SK-N-SH (cell line): ENCODE results near the gene LMF1. TPM values are rescaled to one million over a fixed set of nuclear protein-coding genes. Genes with fewer than 3 reads are reported as not detected.
"Not testable (repeated sequence)": the region's sequence is repeated elsewhere in the genome, so short reads cannot be mapped to it uniquely, and the experiment has no call there.

Source experiments
- CTCF ChIA-PET: fragments of 300-600, 350-600 bp; formaldehyde crosslinking; extraction: SDS; loops from one replicate; lab custom pipeline; 2021; lab: Yijun Ruan, JAX
- POLR2A ChIA-PET: fragments of 350-600 bp; sonication (Branson Sonifier 250); formaldehyde crosslinking; extraction: SDS; loops from one replicate; lab custom pipeline; 2020; ENCODE audit warnings: antibody characterized with exemption, inconsistent platforms; lab: Yijun Ruan, JAX
- DNase-seq: peaks from one replicate; pipeline ENCODE4 v3.0.0; 2012
- H2AFZ ChIP-seq: fragments of 200-600 bp; sonication (generic); 2 replicates; pipeline ENCODE4 v1.8.1; 2016; ENCODE audit warnings: antibody characterized with exemption, mild to moderate bottlenecking, low read depth
- H3F3A ChIP-seq: fragments of 200-600 bp; sonication (generic); replicated peaks from 2 replicates; pipeline ENCODE3; 2016; ENCODE audit warnings: antibody characterized with exemption, mild to moderate bottlenecking; ENCODE audit not compliant: insufficient read depth
- H3K27ac ChIP-seq, 2 experiments: fragments of 200-500 bp in 1 of 2; fragments of 200-600 bp in 1 of 2; sonication (Bioruptor generic) in 1 of 2; sonication (generic), shearing (Covaris generic) in 1 of 2; 2 replicates each; pipeline versions ENCODE4 v1.5.1 to v1.6.1; 2014 to 2016; ENCODE audit warnings: low read depth in 2 of 2, inconsistent platforms in 1 of 2, low read length in 1 of 2, mild to moderate bottlenecking in 1 of 2, mixed read lengths in 1 of 2
- H3K27me3 ChIP-seq: fragments of 200-600 bp; sonication (generic), shearing (Covaris generic); 2 replicates; pipeline ENCODE4 v1.6.1; 2016; ENCODE audit warnings: mixed run types; ENCODE audit not compliant: insufficient read depth
- H3K36me3 ChIP-seq, 2 experiments: fragments of 200-500 bp in 1 of 2; fragments of 200-600 bp in 1 of 2; sonication (Bioruptor generic) in 1 of 2; sonication (generic) in 1 of 2; replicated peaks in 1 of 2; 2 replicates each; pipeline versions ENCODE3 to v1.5.1; 2014 to 2016; ENCODE audit warnings: low read length in 1 of 2, mild to moderate bottlenecking in 1 of 2; ENCODE audit not compliant: insufficient read depth in 2 of 2, control insufficient read depth in 1 of 2
- H3K4me1 ChIP-seq, 2 experiments: fragments of 200-500 bp in 1 of 2; fragments of 200-600 bp in 1 of 2; sonication (Bioruptor generic) in 1 of 2; sonication (generic), shearing (Covaris generic) in 1 of 2; 2 replicates each; pipeline versions ENCODE4 v1.5.1 to v1.6.1; 2014 to 2016; ENCODE audit warnings: low read depth in 1 of 2, low read length in 1 of 2, mixed run types in 1 of 2; ENCODE audit not compliant: insufficient read depth in 2 of 2, control insufficient read depth in 1 of 2
- H3K4me2 ChIP-seq: fragments of 200-600 bp; sonication (generic), shearing (Covaris generic); 2 replicates; pipeline ENCODE4 v1.6.1; 2017; ENCODE audit warnings: mixed run types
- H3K4me3 ChIP-seq, 2 experiments: fragments of 200-500 bp in 1 of 2; fragments of 200-600 bp in 1 of 2; sonication (Bioruptor generic) in 1 of 2; sonication (generic), shearing (Covaris generic) in 1 of 2; 2 replicates each; pipeline versions ENCODE4 v1.5.1 to v1.8.1; 2014 to 2016; ENCODE audit warnings: low read depth in 2 of 2, inconsistent platforms in 1 of 2, low read length in 1 of 2, mild to moderate bottlenecking in 1 of 2, mixed read lengths in 1 of 2, moderate library complexity in 1 of 2
- H3K79me2 ChIP-seq: fragments of 200-600 bp; sonication (generic); 2 replicates; pipeline ENCODE4 v1.8.1; 2017; ENCODE audit warnings: mild to moderate bottlenecking; ENCODE audit not compliant: insufficient read depth
- H3K9ac ChIP-seq: fragments of 200-600 bp; sonication (generic); 2 replicates; pipeline ENCODE4 v1.6.1; 2017; ENCODE audit warnings: mixed run types
- H3K9me2 ChIP-seq: fragments of 200-600 bp; sonication (generic); 2 replicates; pipeline ENCODE4 v1.6.1; 2017; ENCODE audit warnings: mixed run types
- H3K9me3 ChIP-seq: fragments of 200-600 bp; sonication (generic); 2 replicates; pipeline ENCODE4 v1.6.1; 2017; ENCODE audit warnings: mixed run types, mild to moderate bottlenecking, moderate library complexity
- H4K20me1 ChIP-seq: fragments of 200-600 bp; sonication (generic); 2 replicates; pipeline ENCODE4 v1.6.1; 2017; ENCODE audit warnings: mild to moderate bottlenecking, mixed run types; ENCODE audit not compliant: insufficient read depth
- EP300 ChIP-seq, 2 experiments: IDR thresholded peaks; 2 replicates each; pipeline versions ENCODE4 v1.4.0 to v1.6.1; 2012; ENCODE audit warnings: borderline replicate concordance in 1 of 2, low read depth in 1 of 2, low read length in 1 of 2
- JUND ChIP-seq: IDR thresholded peaks from 2 replicates; pipeline ENCODE4 v1.4.0; 2012
- MXI1 ChIP-seq: IDR thresholded peaks from 2 replicates; pipeline ENCODE4 v1.6.1; 2012; ENCODE audit warnings: mild to moderate bottlenecking, low read depth, low read length, improper control_type of control experiment
- NRF1 ChIP-seq: IDR thresholded peaks from 2 replicates; pipeline ENCODE4 v1.6.1; 2012; ENCODE audit warnings: low read depth, mild to moderate bottlenecking, low read length
- POLR2AphosphoS5 ChIP-seq: IDR thresholded peaks from 2 replicates; pipeline ENCODE4 v1.6.1; 2012; ENCODE audit warnings: low read depth, low read length
- RAD21 ChIP-seq: IDR thresholded peaks from 2 replicates; pipeline ENCODE4 v1.6.1; 2012; ENCODE audit warnings: mild to moderate bottlenecking, low read length
- RCOR1 ChIP-seq: fragments of 150-350 bp; IDR thresholded peaks from 2 replicates; pipeline ENCODE4 v1.6.1; 2017; ENCODE audit warnings: antibody characterized with exemption, low read length
- RFX5 ChIP-seq: IDR thresholded peaks from 2 replicates; pipeline ENCODE4 v1.6.1; 2012; ENCODE audit warnings: mild to moderate bottlenecking, improper control_type of control experiment, low read length
- WGBS: methylation state at CpG from one replicate; pipeline ENCODE4 v1.1.6; 2017; ENCODE audit warnings: low lambda C conversion rate; 5-methylcytosine and 5-hydroxymethylcytosine counted together
- polyA plus RNA-seq, 3 experiments: library from polyadenylated mRNA; depleted of rRNA; stranded (reverse); fragments of >200 nt; gene quantifications; 2 replicates each; pipeline ENCODE4 v1.2.3, GENCODE V29; 2012
- TF ChIP-seq, protein P1 (sequence below): IDR thresholded peaks from 2 replicates; pipeline ENCODE4 v1.6.1; 2012; ENCODE audit warnings: mild to moderate bottlenecking, low read depth, low read length, moderate library complexity
- TF ChIP-seq, protein P2 (sequence below): IDR thresholded peaks from 2 replicates; pipeline ENCODE4; 2012
- TF ChIP-seq, protein P3 (sequence below): IDR thresholded peaks from 2 replicates; pipeline ENCODE4 v1.4.0; 2012; ENCODE audit warnings: low read depth, borderline replicate concordance
- TF ChIP-seq, protein P4 (sequence below): fragments of 200-600 bp; sonication (generic); IDR thresholded peaks from 2 replicates; pipeline ENCODE4 v1.6.1; 2017; ENCODE audit warnings: antibody characterized with exemption, mild to moderate bottlenecking, moderate library complexity

LMF1 gene
- polyA plus RNA-seq, 1 of the 3 experiments (the other 2 are of a cell fraction): 5.7 TPM

DNA sequence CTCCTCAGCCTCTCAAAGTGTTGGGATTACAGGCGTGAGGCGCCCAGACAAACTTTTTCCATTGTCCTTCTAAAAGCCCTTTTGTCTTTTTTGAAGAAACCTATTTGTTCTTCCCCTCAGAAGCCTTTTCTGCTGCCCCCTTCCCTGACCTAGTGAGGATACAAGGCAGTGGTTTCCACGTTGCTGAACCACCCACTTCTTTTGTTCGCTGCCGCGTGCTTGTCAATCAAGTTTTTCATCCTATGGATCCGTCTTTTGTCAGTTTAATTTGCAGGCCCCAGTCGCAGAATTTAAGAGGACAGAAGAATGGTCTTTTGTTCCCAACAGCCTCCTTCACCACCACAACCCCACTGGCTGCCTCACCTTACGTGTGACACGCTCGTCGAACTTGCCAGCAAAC, 150.0 kb downstream of the LMF1 start:
- H3K4me1 ChIP-seq: peaks cover 0 to 5% of the 10 kb centered on the region in 2 experiments; a peak in 2 of 4 replicates
- no peaks in the 10 kb centered on the region for H3K36me3 ChIP-seq
- no peak overlapping the region for H3K27ac ChIP-seq
- no peaks in the 10 kb centered on the region for H3K9me2 ChIP-seq
- no peaks in the 10 kb centered on the region for H4K20me1 ChIP-seq
- no peak overlapping the region for H3K4me3 ChIP-seq
- no peaks in the 10 kb centered on the region for H3F3A ChIP-seq
- ChIA-PET POLR2A (no interaction called here), CTCF (interaction anchor here (10.1 kb wide), 1 partner anchor 236 kb away, joined by 61 read pairs; no protein-coding TSS in a partner anchor)
- H3K27me3 ChIP-seq: peaks cover 56% of the 10 kb centered on the region
- no peak overlapping the region for H3K9ac ChIP-seq
- WGBS: 71% methylated on average over 12 of the region's 12 CpGs
- H2AFZ ChIP-seq: no peak overlapping the region
- TF ChIP-seq POLR2AphosphoS5 (no peak), RAD21 (no peak), MXI1 (no peak), RCOR1 (no peak), JUND (no peak), RFX5 (no peak), NRF1 (no peak), EP300 (IDR thresholded peaks at IDR 0.05; ENCODE audit: borderline replicate concordance in 1 of 2, low read depth in 1 of 2, low read length in 1 of 2) (no peak)
- TF ChIP-seq, protein P1, sequence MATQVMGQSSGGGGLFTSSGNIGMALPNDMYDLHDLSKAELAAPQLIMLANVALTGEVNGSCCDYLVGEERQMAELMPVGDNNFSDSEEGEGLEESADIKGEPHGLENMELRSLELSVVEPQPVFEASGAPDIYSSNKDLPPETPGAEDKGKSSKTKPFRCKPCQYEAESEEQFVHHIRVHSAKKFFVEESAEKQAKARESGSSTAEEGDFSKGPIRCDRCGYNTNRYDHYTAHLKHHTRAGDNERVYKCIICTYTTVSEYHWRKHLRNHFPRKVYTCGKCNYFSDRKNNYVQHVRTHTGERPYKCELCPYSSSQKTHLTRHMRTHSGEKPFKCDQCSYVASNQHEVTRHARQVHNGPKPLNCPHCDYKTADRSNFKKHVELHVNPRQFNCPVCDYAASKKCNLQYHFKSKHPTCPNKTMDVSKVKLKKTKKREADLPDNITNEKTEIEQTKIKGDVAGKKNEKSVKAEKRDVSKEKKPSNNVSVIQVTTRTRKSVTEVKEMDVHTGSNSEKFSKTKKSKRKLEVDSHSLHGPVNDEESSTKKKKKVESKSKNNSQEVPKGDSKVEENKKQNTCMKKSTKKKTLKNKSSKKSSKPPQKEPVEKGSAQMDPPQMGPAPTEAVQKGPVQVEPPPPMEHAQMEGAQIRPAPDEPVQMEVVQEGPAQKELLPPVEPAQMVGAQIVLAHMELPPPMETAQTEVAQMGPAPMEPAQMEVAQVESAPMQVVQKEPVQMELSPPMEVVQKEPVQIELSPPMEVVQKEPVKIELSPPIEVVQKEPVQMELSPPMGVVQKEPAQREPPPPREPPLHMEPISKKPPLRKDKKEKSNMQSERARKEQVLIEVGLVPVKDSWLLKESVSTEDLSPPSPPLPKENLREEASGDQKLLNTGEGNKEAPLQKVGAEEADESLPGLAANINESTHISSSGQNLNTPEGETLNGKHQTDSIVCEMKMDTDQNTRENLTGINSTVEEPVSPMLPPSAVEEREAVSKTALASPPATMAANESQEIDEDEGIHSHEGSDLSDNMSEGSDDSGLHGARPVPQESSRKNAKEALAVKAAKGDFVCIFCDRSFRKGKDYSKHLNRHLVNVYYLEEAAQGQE: no peak
- TF ChIP-seq, protein P2, sequence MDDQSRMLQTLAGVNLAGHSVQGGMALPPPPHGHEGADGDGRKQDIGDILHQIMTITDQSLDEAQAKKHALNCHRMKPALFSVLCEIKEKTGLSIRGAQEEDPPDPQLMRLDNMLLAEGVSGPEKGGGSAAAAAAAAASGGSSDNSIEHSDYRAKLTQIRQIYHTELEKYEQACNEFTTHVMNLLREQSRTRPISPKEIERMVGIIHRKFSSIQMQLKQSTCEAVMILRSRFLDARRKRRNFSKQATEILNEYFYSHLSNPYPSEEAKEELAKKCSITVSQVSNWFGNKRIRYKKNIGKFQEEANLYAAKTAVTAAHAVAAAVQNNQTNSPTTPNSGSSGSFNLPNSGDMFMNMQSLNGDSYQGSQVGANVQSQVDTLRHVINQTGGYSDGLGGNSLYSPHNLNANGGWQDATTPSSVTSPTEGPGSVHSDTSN: no peak
- TF ChIP-seq, protein P3, sequence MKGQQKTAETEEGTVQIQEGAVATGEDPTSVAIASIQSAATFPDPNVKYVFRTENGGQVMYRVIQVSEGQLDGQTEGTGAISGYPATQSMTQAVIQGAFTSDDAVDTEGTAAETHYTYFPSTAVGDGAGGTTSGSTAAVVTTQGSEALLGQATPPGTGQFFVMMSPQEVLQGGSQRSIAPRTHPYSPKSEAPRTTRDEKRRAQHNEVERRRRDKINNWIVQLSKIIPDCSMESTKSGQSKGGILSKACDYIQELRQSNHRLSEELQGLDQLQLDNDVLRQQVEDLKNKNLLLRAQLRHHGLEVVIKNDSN: no peak
- TF ChIP-seq, protein P4, sequence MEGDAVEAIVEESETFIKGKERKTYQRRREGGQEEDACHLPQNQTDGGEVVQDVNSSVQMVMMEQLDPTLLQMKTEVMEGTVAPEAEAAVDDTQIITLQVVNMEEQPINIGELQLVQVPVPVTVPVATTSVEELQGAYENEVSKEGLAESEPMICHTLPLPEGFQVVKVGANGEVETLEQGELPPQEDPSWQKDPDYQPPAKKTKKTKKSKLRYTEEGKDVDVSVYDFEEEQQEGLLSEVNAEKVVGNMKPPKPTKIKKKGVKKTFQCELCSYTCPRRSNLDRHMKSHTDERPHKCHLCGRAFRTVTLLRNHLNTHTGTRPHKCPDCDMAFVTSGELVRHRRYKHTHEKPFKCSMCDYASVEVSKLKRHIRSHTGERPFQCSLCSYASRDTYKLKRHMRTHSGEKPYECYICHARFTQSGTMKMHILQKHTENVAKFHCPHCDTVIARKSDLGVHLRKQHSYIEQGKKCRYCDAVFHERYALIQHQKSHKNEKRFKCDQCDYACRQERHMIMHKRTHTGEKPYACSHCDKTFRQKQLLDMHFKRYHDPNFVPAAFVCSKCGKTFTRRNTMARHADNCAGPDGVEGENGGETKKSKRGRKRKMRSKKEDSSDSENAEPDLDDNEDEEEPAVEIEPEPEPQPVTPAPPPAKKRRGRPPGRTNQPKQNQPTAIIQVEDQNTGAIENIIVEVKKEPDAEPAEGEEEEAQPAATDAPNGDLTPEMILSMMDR: no peak
- H3K4me2 ChIP-seq: no peak overlapping the region
- no peak for DNase-seq
- no peaks in the 10 kb centered on the region for H3K9me3 ChIP-seq
- no peaks in the 10 kb centered on the region for H3K79me2 ChIP-seq

DNA sequence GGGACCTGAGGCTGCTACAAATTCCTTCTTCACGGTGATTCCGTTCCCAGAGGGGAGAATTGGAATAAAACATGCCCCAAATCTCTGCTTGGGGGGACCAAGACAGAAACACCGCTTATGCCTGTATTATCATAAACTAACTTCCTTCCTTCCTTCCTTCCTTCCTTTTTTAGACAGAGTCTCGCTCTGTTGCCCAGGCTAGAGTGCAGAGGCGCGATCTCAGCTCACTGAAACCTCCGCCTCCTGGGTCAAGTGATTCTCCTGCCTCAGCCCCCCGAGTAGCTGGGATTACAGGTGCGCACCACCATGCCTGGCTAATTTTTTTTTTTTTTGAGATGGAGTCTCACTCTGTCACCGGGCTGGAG, 150.8 kb downstream of the LMF1 start:
- not testable (repeated sequence) for H3K79me2 ChIP-seq, H3K9ac ChIP-seq, H3K9me3 ChIP-seq, H3K36me3 ChIP-seq, DNase-seq, H4K20me1 ChIP-seq, H3F3A ChIP-seq, H3K4me1 ChIP-seq, H2AFZ ChIP-seq, H3K4me3 ChIP-seq, H3K27ac ChIP-seq, H3K9me2 ChIP-seq, H3K4me2 ChIP-seq
- ChIA-PET POLR2A (interaction anchor here (0.7 kb wide), 1 partner anchor 9 kb away, joined by 4 read pairs; no protein-coding TSS in a partner anchor), CTCF (interaction anchor here (0.6 to 10.1 kb wide), 2 partner anchors 210 to 236 kb away, joined by 3 to 61 read pairs; no protein-coding TSS in a partner anchor)
- peaks cover 49% of the 10 kb centered on the region for H3K27me3 ChIP-seq
- WGBS: 46% methylated on average over 10 of the region's 10 CpGs
